WTC11 (cell line): ENCODE measurements around the gene KDM4F.

Experiments used
- CTCF ChIP-seq: fragments of 200-600 bp; IDR thresholded peaks from 2 replicates; pipeline ENCODE4 v1.8.0; 2022; ENCODE audit warnings: antibody characterized with exemption
- NR1H2 ChIP-seq: sonication (generic); formaldehyde crosslinking; IDR thresholded peaks from 2 replicates; pipeline ENCODE4 v1.9.0; 2021; ENCODE audit warnings: mild to moderate bottlenecking, moderate library complexity, missing genetic modification reagents

- TF ChIP-seq NR1H2 (CRISPR knock-in tag) (no peak), CTCF (no peak)
Measured at GRCh38 chr11:95081412-95081811, 32.2 kb downstream of the KDM4F start.
